ENCODE data around the gene SH3D19.

SH3D19 gene

DNA sequence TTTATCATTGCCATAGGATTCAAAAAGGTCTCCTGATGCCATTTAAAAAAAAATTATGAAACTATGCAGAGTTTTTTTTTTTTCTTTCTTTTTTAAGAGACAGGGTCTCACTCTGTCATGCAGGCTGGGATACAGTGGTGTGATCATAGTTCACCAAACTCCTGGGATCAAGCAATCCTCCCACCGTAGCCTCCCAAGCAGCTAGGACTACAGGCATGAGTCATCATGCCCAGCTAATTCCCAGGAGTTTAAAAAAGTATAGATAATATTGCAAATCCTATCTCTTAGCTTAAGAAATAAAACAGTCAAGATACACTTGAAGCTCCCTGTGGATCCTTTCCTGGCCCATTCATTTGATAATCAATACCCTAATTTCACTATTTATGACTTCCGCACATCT is 107.1 kb downstream of the SH3D19 start:
- H3K4me1 Mint-ChIP-seq = no peaks in the 10 kb centered on the region

DNA sequence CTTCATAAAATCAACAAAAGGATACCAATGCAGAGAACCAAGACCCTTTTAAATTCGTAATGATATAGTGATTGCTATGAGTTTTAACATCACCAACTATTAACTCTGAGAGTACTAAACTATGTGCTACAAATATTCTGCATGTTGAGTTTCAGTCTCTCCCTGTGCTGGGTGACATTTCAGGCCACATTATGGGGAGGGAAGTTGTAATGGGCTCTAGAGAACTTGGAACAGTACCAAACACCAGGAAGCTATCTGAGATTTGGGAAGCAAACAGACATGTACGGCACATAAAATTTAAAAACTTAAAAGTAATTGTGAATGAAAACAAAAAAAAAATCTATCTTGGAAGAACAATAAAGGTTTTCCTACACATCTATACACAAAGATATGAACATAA is 108.1 kb downstream of the SH3D19 start:
- Mint-ChIP-seq H3K4me3 (no peak overlapping the region), H3K27me3 (peaks cover 3% of the 10 kb centered on the region), H3K27ac (no peak overlapping the region), H3K36me3 (no peaks in the 10 kb centered on the region), H3K9me3 (no peaks in the 10 kb centered on the region), H3K4me1 (no peaks in the 10 kb centered on the region)
- no peak for DNase-seq
- CTCF ChIA-PET = no interaction called here

More for the DNA sequence above, 107.1 kb downstream of the SH3D19 start:
- Mint-ChIP-seq H3K9me3 (no peaks in the 10 kb centered on the region), H3K4me3 (no peak overlapping the region), H3K27me3 (peaks cover 3% of the 10 kb centered on the region), H3K36me3 (no peaks in the 10 kb centered on the region), H3K27ac (no peak overlapping the region)
- CTCF ChIA-PET = no interaction called here
- DNase-seq = no peak

DNA sequence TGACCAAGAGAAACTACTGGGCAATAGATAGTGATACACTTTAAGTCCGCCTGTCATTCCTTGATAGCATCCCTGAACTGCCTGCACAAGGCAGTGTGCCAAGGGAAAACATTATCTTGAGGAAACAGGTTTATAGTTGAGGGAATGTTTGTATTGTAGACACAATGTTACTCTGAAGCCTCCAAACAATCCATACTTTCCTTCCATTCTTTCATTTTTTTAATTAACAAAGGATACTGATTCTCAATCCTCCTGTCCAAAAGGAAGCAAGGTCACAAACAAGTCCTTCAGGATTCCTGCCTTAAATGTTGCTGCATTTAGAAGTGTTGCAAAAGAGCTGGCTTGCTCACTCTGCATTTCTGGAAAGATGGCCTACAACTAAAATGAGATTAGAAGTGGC is 110.1 kb downstream of the SH3D19 start:
- no peaks in the 10 kb centered on the region for H3K4me1 Mint-ChIP-seq
- H3K36me3 Mint-ChIP-seq = no peaks in the 10 kb centered on the region
- H3K27me3 Mint-ChIP-seq = no peaks in the 10 kb centered on the region
- H3K9me3 Mint-ChIP-seq = no peaks in the 10 kb centered on the region
- no peak overlapping the region for H3K27ac Mint-ChIP-seq
- no peak overlapping the region for H3K4me3 Mint-ChIP-seq
- CTCF ChIA-PET = no interaction called here
- DNase-seq = no peak

DNA sequence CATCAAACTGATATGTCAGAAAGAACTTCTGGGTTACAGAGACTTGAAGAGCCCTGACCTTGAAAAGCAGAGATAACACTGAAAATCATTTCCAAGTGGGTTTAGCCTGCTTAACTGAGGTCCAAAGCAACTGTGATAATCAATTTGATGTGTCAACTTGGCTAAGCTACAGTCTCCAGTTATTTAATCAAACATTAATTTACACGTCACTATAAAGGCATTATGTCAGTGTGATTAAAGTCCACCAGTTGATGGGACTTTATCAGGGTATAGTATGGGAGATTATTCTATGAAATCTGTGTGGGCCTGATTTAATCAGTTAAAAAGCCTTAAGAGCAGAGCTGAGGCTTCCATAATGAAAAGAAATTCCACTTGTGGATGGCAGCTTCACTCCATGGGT is 117.5 kb downstream of the SH3D19 start:
- DNase-seq = no peak
- Mint-ChIP-seq H3K27ac (no peak overlapping the region), H3K9me3 (no peaks in the 10 kb centered on the region), H3K27me3 (peaks cover 3% of the 10 kb centered on the region), H3K4me3 (no peak overlapping the region), H3K36me3 (no peaks in the 10 kb centered on the region), H3K4me1 (no peaks in the 10 kb centered on the region)
- CTCF ChIA-PET = no interaction called here

DNA sequence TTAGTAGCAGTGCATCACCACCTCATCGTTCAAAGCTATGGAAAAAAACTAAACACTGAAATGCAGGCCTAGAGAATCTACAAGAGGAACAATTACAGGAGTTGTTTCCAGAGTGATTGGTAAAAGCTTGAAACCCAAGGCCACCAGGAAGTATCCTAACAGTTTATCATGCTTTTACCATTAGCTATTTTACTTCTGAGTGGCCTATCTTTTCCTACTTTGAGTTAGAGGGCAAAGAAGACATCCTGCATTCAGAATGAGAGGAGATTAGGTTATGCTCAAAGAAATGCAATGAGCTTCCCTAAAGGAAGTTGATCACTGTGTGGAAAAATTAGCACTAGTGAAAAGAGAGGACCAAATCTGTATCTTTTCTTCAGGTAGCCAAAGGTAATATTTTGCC is 118.2 kb downstream of the SH3D19 start:
- H3K36me3 Mint-ChIP-seq = no peaks in the 10 kb centered on the region

DNA sequence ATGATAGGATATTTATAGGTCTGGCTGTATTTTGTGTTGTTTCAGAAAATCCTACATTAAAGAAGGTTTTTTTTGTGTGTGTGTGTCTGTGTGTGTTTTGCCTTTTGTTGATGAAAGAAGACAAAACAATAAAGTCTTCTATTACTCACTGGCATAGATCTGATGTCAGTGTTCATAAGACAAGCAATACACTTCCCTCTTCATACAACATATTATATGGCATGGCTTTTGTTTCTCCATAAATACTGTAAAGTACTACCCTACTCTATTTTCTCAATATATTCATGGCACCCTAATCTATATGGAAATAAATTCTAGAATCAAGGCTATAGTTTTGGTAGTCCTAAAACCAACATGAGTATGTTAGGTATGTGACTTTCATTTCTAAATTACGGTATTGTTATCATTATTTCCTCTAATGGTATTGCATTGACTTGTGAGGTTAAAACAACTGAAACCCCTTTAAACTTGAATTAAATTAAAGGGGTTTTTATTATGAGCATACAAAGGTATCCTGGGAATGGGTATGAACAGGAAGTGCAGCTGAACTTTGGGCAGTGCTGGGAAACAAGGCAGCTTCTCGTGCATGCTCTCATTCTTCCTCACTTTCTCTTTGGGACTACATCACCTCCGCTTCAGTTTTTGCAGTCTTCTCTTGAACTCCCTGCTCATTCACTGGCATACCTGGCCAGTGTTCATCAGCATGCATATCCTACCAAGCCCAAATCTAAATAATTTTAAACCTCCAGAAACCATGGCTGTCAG is 119.0 kb downstream of the SH3D19 start:
- no peak for DNase-seq
- H3K36me3 Mint-ChIP-seq = no peaks in the 10 kb centered on the region
- H3K4me1 Mint-ChIP-seq = no peaks in the 10 kb centered on the region
- H3K4me3 Mint-ChIP-seq = no peak overlapping the region
- peaks cover 4% of the 10 kb centered on the region for H3K27me3 Mint-ChIP-seq
- H3K27ac Mint-ChIP-seq = no peak overlapping the region
- no peaks in the 10 kb centered on the region for H3K9me3 Mint-ChIP-seq
- CTCF ChIA-PET = no interaction called here

More for the DNA sequence above, 118.2 kb downstream of the SH3D19 start:
- Mint-ChIP-seq H3K27me3 (peaks cover 4% of the 10 kb centered on the region), H3K4me1 (no peaks in the 10 kb centered on the region), H3K27ac (no peak overlapping the region), H3K9me3 (no peaks in the 10 kb centered on the region), H3K4me3 (no peak overlapping the region)
- no peak for DNase-seq
- CTCF ChIA-PET = no interaction called here

DNA sequence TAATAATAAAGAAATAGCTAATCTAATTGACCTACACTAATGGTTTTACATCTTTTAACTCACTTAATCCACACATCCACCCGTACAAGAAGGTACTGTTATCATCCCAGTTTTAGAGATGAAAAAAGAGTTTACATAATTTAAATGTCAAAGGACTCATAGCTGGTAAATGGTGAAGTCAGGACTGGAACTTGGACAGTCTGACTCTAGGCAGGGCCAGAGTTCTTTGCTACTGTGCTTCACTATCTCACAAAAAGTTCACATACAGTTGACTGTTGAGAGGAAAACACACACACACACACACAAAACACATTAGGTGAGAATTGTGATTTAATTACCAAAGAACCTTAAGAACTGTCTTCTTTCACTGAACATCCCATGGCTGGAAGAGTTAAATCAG is 119.7 kb downstream of the SH3D19 start:
- Mint-ChIP-seq H3K27ac (no peak overlapping the region), H3K9me3 (no peaks in the 10 kb centered on the region), H3K27me3 (peaks cover 4% of the 10 kb centered on the region), H3K36me3 (no peaks in the 10 kb centered on the region), H3K4me3 (no peak overlapping the region), H3K4me1 (no peaks in the 10 kb centered on the region)
- DNase-seq = no peak
- CTCF ChIA-PET = no interaction called here

DNA sequence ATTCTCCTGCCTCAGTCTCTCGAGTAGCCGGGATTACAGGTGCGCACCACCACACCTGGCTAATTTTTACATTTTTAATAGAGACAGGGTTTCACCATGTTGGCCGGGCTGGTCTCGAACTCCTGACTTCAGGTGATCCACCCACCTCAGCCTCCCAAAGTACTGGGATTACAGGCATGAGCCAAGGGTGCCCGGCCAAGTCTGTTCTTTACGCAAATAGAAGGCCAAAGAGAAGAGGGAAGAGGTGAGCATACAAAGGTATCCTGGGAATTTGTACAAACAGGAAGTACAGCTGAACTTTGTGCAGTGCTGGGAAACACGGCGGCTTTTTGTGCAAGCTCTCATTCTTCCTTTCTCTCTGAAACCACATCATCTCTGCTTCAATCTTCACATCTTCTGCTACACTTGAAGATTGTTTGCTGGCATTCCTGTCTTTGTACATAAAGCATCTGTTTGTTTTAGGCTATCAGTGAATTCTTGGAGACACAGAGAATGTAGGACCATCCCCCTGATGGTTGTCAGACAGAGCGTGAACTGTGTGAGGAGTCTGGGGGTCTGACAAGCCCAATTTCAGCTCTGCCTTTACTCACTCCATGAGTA is 120.4 kb downstream of the SH3D19 start:
- no peak overlapping the region for H3K27ac Mint-ChIP-seq
- H3K36me3 Mint-ChIP-seq = no peaks in the 10 kb centered on the region
- H3K9me3 Mint-ChIP-seq = no peaks in the 10 kb centered on the region
- no peak for DNase-seq
- CTCF ChIA-PET = no interaction called here
- H3K4me1 Mint-ChIP-seq = no peaks in the 10 kb centered on the region
- H3K4me3 Mint-ChIP-seq = no peak overlapping the region
- H3K27me3 Mint-ChIP-seq = peaks cover 4% of the 10 kb centered on the region

DNA sequence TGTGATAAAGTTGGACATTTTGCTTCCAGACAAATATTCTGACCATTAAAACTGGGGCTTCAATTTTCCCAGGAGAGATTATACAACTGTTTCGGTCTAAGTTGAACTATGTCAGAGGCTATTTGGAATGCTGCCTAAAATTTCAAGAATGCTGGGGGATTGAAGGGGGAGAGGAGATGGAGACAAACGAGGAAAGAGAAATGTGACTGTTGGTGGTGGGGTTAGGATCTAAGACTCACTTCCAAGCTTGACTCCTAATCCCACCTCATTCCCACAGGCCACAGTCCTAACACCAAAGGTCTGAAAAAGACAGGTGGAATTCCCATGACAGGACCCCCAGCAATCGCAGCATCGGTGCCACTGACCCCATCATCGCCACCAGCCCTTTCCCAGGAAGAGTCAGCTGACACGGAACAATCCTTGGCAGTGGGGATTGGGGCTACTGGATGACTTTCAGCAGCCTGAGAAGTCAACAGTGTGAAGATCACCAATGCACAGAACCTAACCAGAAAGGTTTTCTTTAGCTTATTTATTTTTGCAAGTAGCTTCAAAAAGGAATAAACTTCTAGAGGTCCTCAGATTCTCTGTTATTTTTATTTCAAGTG is 122.5 kb downstream of the SH3D19 start:
- Mint-ChIP-seq H3K4me1 (no peaks in the 10 kb centered on the region), H3K36me3 (no peaks in the 10 kb centered on the region), H3K4me3 (no peak overlapping the region), H3K27ac (no peak overlapping the region), H3K9me3 (no peaks in the 10 kb centered on the region), H3K27me3 (peaks cover 4% of the 10 kb centered on the region)
- CTCF ChIA-PET = no interaction called here
- DNase-seq = no peak

DNA sequence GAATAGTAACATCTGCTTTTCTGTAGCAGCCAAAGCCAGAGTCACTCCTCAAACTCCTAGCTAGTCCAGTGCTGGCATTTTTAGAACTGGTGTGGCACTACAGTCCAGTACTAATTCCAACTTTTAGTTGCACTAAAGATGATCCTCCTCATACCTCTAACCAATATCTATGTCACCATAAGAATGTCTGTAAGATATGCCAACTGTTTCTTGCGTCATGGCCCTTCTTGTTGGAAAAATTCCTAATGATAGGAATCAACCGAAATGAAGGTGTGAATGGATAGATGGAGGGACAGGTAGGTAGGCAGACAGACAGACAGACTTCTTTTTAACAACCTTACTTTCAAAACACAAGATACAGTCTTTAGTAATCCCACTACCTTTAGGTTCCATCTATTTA is 123.0 kb downstream of the SH3D19 start:
- CTCF ChIA-PET = no interaction called here
- no peaks in the 10 kb centered on the region for H3K4me1 Mint-ChIP-seq
- no peak overlapping the region for H3K27ac Mint-ChIP-seq
- H3K9me3 Mint-ChIP-seq = no peaks in the 10 kb centered on the region
- peaks cover 4% of the 10 kb centered on the region for H3K27me3 Mint-ChIP-seq
- H3K4me3 Mint-ChIP-seq = no peak overlapping the region
- no peak for DNase-seq
- H3K36me3 Mint-ChIP-seq = no peaks in the 10 kb centered on the region

DNA sequence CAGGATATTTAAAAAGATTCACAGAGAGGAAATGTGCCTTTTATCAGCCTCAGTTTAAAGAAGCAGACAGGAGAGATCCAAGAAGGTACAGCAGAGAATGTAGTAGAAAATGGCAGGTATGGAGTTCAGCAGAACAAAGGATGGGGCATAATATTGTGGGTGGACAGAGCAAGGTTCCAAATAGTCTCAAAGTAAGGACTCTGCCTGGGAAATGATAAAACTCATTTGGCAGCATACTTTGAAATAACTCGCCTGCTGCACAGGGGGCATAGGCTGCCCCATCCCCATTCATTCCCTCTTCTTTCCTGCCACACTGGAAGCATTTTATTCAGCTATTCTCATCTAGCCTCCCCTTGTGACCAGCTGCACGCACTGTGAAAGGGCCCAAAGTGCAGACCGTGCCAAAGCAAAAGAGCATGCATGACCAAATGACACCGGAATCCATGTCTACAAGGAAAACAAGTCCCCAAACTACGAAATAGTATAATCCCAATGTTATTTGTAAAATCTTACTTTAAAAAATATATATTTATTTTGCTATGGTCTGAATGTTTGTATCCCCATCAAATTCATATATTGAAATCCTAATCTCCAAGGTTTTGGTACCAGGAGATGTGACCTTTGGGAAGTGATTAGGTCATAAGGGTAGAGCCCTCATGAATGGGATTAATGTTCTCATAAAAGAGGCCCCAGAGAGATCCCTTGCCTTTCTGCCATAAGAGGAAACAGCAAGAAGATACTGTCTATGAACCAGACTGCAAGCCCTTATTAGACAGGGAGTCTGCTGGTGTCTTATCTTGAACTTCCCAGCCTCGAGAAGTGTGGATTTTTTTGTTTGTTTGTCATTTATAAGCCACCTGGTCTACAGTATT is 125.8 kb downstream of the SH3D19 start:
- no peaks in the 10 kb centered on the region for H3K36me3 Mint-ChIP-seq
- peaks cover 10% of the 10 kb centered on the region for H3K27me3 Mint-ChIP-seq
- H3K27ac Mint-ChIP-seq = no peak overlapping the region
- CTCF ChIA-PET = no interaction called here
- DNase-seq = no peak
- no peaks in the 10 kb centered on the region for H3K9me3 Mint-ChIP-seq
- no peaks in the 10 kb centered on the region for H3K4me1 Mint-ChIP-seq
- no peak overlapping the region for H3K4me3 Mint-ChIP-seq

DNA sequence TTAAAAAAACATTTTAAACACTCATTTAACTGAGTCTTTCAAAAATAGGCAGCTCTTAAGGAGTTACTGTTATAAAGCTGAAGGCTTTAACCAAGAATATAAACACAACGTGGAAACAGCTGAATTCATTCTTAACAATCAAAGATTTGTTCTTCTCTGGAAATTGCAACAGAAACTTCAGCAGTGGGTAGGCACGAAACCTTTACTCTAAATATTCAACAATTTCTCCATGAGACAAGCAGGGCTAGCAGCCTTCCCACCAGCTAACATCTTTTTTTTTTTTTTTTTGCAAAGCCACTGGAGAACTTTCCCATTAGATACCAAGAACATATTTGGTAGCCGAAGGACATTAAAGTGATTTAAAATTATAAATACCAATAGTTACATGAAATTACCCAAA is 126.7 kb downstream of the SH3D19 start:
- no peaks in the 10 kb centered on the region for H3K36me3 Mint-ChIP-seq
- no peaks in the 10 kb centered on the region for H3K4me1 Mint-ChIP-seq
- no peak overlapping the region for H3K4me3 Mint-ChIP-seq
- H3K27ac Mint-ChIP-seq = no peak overlapping the region
- no peak for DNase-seq
- peaks cover 10% of the 10 kb centered on the region for H3K27me3 Mint-ChIP-seq
- CTCF ChIA-PET = no interaction called here
- no peaks in the 10 kb centered on the region for H3K9me3 Mint-ChIP-seq

DNA sequence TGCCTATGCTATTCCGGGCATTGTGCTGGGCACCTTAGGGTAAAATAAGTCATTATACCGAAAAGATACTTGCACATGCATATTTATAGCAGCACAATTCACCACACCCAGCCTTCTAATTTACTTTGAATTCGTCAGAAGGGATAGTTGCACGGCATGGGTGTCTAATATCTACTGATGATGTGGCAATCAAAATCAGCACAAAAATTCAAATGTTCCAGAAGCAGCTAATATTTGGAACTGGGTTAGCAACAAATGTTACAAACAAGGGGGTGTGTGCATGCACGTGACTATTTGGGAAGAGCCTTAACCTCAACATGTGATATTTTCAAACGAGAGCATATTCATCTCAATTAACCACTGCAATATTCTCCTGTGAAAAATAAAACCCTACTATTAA is 128.2 kb downstream of the SH3D19 start:
- H3K27me3 Mint-ChIP-seq = peaks cover 6% of the 10 kb centered on the region
- no peaks in the 10 kb centered on the region for H3K4me1 Mint-ChIP-seq
- H3K4me3 Mint-ChIP-seq = no peak overlapping the region
- H3K9me3 Mint-ChIP-seq = no peaks in the 10 kb centered on the region
- no peaks in the 10 kb centered on the region for H3K36me3 Mint-ChIP-seq
- CTCF ChIA-PET = no interaction called here
- no peak for DNase-seq
- no peak overlapping the region for H3K27ac Mint-ChIP-seq

DNA sequence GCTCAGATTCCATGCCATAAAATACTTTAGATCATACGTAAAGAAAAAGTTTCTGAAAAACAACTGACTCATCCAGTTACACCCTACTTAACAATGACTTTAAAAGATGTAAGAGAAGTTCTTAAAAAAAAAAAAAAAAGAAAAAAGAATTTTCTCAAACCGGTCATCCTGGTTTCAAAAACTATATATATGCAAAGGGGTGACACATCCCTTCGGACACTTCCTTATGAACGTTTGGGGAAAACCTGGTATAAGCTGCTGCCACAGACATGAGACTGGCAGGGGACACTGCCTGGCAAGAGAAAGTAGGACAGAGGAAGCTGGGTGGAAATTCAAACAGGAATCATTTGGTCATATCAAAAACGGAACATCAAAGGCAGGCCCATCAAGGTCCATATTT is 129.6 kb downstream of the SH3D19 start:
- H3K36me3 Mint-ChIP-seq = no peaks in the 10 kb centered on the region
- H3K27ac Mint-ChIP-seq = no peak overlapping the region
- DNase-seq = no peak
- CTCF ChIA-PET = no interaction called here
- H3K9me3 Mint-ChIP-seq = no peaks in the 10 kb centered on the region
- no peaks in the 10 kb centered on the region for H3K4me1 Mint-ChIP-seq
- H3K27me3 Mint-ChIP-seq = peaks cover 6% of the 10 kb centered on the region
- no peak overlapping the region for H3K4me3 Mint-ChIP-seq
